ENCODE measurements around the gene ATP8B2.

DNA sequence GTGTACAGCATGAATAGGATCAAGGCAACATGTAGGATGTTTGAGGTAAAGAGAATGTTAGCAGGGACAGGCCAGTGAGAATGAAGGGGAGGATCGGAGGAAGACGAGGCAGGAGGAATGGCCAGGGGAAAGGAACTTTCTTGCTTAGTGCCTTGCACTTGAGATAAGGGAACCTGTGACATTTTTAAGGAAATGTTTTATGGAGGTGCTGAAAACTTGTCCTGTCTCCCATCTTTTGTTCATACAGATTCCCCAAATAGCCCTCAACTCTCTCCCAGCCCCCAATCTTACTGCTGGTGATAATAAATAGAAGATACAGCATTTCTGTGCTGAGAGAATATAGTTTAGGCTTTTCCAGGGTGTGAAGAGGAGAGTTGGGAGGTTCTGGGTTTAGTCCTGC lies 13.6 kb downstream of the ATP8B2 start:
- TF ChIP-seq CTCF (IDR thresholded peaks at IDR 0.05) (no peak), POLR2A (IDR thresholded peaks at IDR 0.05) (no peak)

Measured in thyroid gland (tissue), 4 donors.